T-helper 17 cell (primary cell): ENCODE results near the gene ISCU. TPM values are rescaled to one million over a fixed set of nuclear protein-coding genes. Genes with fewer than 3 reads are reported as not detected.

Source experiments
- total RNA-seq, 4 donors: library from RNA in 2 of 4; stranded (reverse) in 2 of 4; gene quantifications; one replicate each; pipeline ENCODE4 v1.2.3 and lab custom pipeline; 2022 to 2026

ISCU gene
- total RNA-seq, 2 donors from 2014 or later, result 139 to 177 TPM

Other genes with a start within 250 kb of the ISCU start
- gene CMKLR1, start 223.3 kb upstream of the ISCU start, total RNA-seq, result under 1 TPM in 1 of 2 donors, not detected in 1; 0.22 TPM
- gene FICD, start 47.3 kb upstream of the ISCU start, total RNA-seq, result 1 to 10 TPM; 4.4 to 5.1 TPM
- gene SART3, start 1.4 kb upstream of the ISCU start, total RNA-seq, result 100 to 1,000 TPM in 1 of 2 donors, 10 to 100 TPM in 1; 85.3 to 107 TPM
- gene TMEM119, start 35.5 kb downstream of the ISCU start, total RNA-seq, result 1 to 10 TPM; 3.9 to 5.0 TPM
- gene SELPLG, start 71.3 kb downstream of the ISCU start, total RNA-seq, result 100 to 1,000 TPM in 1 of 2 donors, 10 to 100 TPM in 1; 91.3 to 131 TPM
- gene CORO1C, start 168.9 kb downstream of the ISCU start, total RNA-seq, result 10 to 100 TPM; 13.3 to 61.1 TPM